Activated CD8-positive, alpha-beta T cell treated with anti-CD3 and anti-CD28 coated beads for 36 hours (primary cell): ENCODE data around the gene CHST1. TPM values are rescaled to one million over a fixed set of nuclear protein-coding genes. Genes with fewer than 3 reads are reported as not detected.

Experiments
- ATAC-seq: fragments of 200-7000 bp; cut with Tn5 transposase; one replicate; pipeline ENCODE4 v1.10.0; 2021; ENCODE audit warnings: mild to moderate bottlenecking, moderate library complexity
- CTCF ChIA-PET: fragments of 350-600 bp; sonication (Branson Sonifier 250); formaldehyde crosslinking; loops from one replicate; lab custom pipeline; 2021; ENCODE audit warnings: antibody characterized with exemption; lab: Charles Lee
- POLR2A ChIA-PET: fragments of 350-600 bp; sonication (Branson Sonifier 250); formaldehyde crosslinking; loops from one replicate; lab custom pipeline; 2021; ENCODE audit warnings: antibody characterized with exemption; lab: Charles Lee
- DNase-seq: peaks from one replicate; pipeline ENCODE4 v3.0.0-alpha.2; 2020
- H3K27ac Mint-ChIP-seq: one replicate; pipeline ENCODE4 v1.8.0; 2021; ENCODE audit warnings: mild to moderate bottlenecking, mixed read lengths
- H3K27me3 Mint-ChIP-seq: one replicate; pipeline ENCODE4 v1.8.0; 2021; ENCODE audit warnings: mixed read lengths
- H3K36me3 Mint-ChIP-seq: one replicate; pipeline ENCODE4 v1.8.0; 2021; ENCODE audit warnings: low read depth, mixed read lengths
- H3K4me1 Mint-ChIP-seq: one replicate; pipeline ENCODE4 v1.8.0; 2021; ENCODE audit warnings: low read depth, mixed read lengths
- H3K4me3 Mint-ChIP-seq: one replicate; pipeline ENCODE4 v1.8.0; 2021; ENCODE audit warnings: mild to moderate bottlenecking, moderate library complexity, mixed read lengths
- H3K9me3 Mint-ChIP-seq: one replicate; pipeline ENCODE4 v1.8.0; 2021; ENCODE audit warnings: mixed read lengths
- CTCF ChIP-seq: fragments of 200-600 bp; IDR thresholded peaks from one replicate; pipeline ENCODE4 v1.8.0; 2022; ENCODE audit warnings: antibody characterized with exemption, mild to moderate bottlenecking
- intact Hi-C: fragments of 100-400 bp; cut with micrococcal nuclease; formaldehyde crosslinking; loops from one replicate; pipeline ENCODE4 v1.10.0; 2022
- total RNA-seq, 2 experiments: library from RNA; stranded (reverse); gene quantifications; one replicate each; pipeline ENCODE4 v1.2.3, GENCODE V29; 2021

CHST1 gene
- total RNA-seq, 2 experiments from 2014 or later: not detected

- Mint-ChIP-seq H3K36me3 (no peaks in the 10 kb centered on the region), H3K4me3 (no peak overlapping the region), H3K4me1 (no peaks in the 10 kb centered on the region), H3K27me3 (peaks cover 22% of the 10 kb centered on the region), H3K27ac (no peak overlapping the region), H3K9me3 (peaks cover 5% of the 10 kb centered on the region)
- intact Hi-C loops: no loop called here
- POLR2A ChIA-PET: no interaction called here
- ATAC-seq (no peak), DNase-seq (no peak)
- CTCF ChIA-PET: interaction anchor here (1.0 to 1.7 kb wide), 4 partner anchors 12 to 130 kb away, joined by 3 to 8 read pairs (median 4); no protein-coding TSS in a partner anchor
- TF ChIP-seq CTCF: no peak
Measured at GRCh38 chr11:45641961-45642360, 23.5 kb downstream of the CHST1 start.

- ATAC-seq (no peak), DNase-seq (no peak)
- Mint-ChIP-seq H3K36me3 (no peaks in the 10 kb centered on the region), H3K27ac (no peak overlapping the region), H3K4me1 (no peaks in the 10 kb centered on the region), H3K4me3 (no peak overlapping the region), H3K27me3 (peaks cover 14% of the 10 kb centered on the region), H3K9me3 (peaks cover 5% of the 10 kb centered on the region)
- POLR2A ChIA-PET: no interaction called here
- intact Hi-C loops: no loop called here
- TF ChIP-seq CTCF: no peak
- CTCF ChIA-PET: interaction anchor here (0.8 to 1.3 kb wide), 3 partner anchors 17 to 534 kb away, joined by 3 read pairs; no protein-coding TSS in a partner anchor
Measured at GRCh38 chr11:45638051-45638450, 27.4 kb downstream of the CHST1 start.

GRCh38 chr11:45635907-45636306, 29.5 kb downstream of the CHST1 start:
- H3K27me3 Mint-ChIP-seq: peaks cover 18% of the 10 kb centered on the region
- TF ChIP-seq CTCF: no peak
- no peaks in the 10 kb centered on the region for H3K4me1 Mint-ChIP-seq
- H3K27ac Mint-ChIP-seq: no peak overlapping the region
- ATAC-seq (no peak), DNase-seq (no peak)
- ChIA-PET POLR2A (no interaction called here), CTCF (interaction anchor here (1.0 kb wide), 1 partner anchor 136 kb away, joined by 3 read pairs; no protein-coding TSS in a partner anchor)
- no peak overlapping the region for H3K4me3 Mint-ChIP-seq
- peaks cover 8% of the 10 kb centered on the region for H3K9me3 Mint-ChIP-seq
- intact Hi-C loops: no loop called here
- no peaks in the 10 kb centered on the region for H3K36me3 Mint-ChIP-seq

- POLR2A ChIA-PET: interaction anchor here (1.0 kb wide), 1 partner anchor 12 kb away, joined by 4 read pairs; no protein-coding TSS in a partner anchor
- H3K27ac Mint-ChIP-seq: no peak overlapping the region
- DNase-seq (no peak), ATAC-seq (no peak)
- CTCF ChIA-PET: interaction anchor here (2.6 kb wide), 1 partner anchor 29 kb away, joined by 11 read pairs; no protein-coding TSS in a partner anchor
- no peak for TF ChIP-seq CTCF
- no peaks in the 10 kb centered on the region for H3K4me1 Mint-ChIP-seq
- no peaks in the 10 kb centered on the region for H3K9me3 Mint-ChIP-seq
- H3K36me3 Mint-ChIP-seq: no peaks in the 10 kb centered on the region
- H3K27me3 Mint-ChIP-seq: peaks cover 39% of the 10 kb centered on the region
- H3K4me3 Mint-ChIP-seq: no peak overlapping the region
- intact Hi-C loops: no loop called here
Measured at GRCh38 chr11:45625611-45626010, 39.8 kb downstream of the CHST1 start.

- ATAC-seq (no peak), DNase-seq (no peak)
- intact Hi-C loops: no loop called here
- H3K27me3 Mint-ChIP-seq: peaks cover 39% of the 10 kb centered on the region
- ChIA-PET CTCF (interaction anchor here (2.6 kb wide), 1 partner anchor 30 kb away, joined by 11 read pairs; no protein-coding TSS in a partner anchor), POLR2A (no interaction called here)
- H3K36me3 Mint-ChIP-seq: no peaks in the 10 kb centered on the region
- TF ChIP-seq CTCF: no peak
- H3K27ac Mint-ChIP-seq: no peak overlapping the region
- H3K4me3 Mint-ChIP-seq: no peak overlapping the region
- no peaks in the 10 kb centered on the region for H3K9me3 Mint-ChIP-seq
- H3K4me1 Mint-ChIP-seq: no peaks in the 10 kb centered on the region
Measured at GRCh38 chr11:45624095-45624494, 41.3 kb downstream of the CHST1 start.
